SU-DHL-6 (cell line): ENCODE results near the gene AATK.

Experiments used
- H2AFZ ChIP-seq: fragments of 200-600 bp; sonication (generic); 2 replicates; pipeline ENCODE4 v1.6.1; 2014; ENCODE audit warnings: low read depth, mild to moderate bottlenecking, moderate library complexity, mixed read lengths, antibody characterized with exemption, low read length; ENCODE audit not compliant: severe bottlenecking
- H3F3A ChIP-seq: fragments of 200-600 bp; shearing (Covaris generic); 2 replicates; pipeline ENCODE4 v1.6.0; 2016; ENCODE audit warnings: antibody characterized with exemption, mild to moderate bottlenecking; ENCODE audit not compliant: insufficient read depth
- H3K27ac ChIP-seq: fragments of 200-600 bp; sonication (generic); 2 replicates; pipeline ENCODE4 v1.5.1; 2016; ENCODE audit warnings: low read depth, mild to moderate bottlenecking, low read length, moderate library complexity, mixed read lengths
- H3K27me3 ChIP-seq: fragments of 200-600 bp; sonication (generic), shearing (Covaris generic); 2 replicates; pipeline ENCODE4 v1.6.0; 2014; ENCODE audit warnings: mild to moderate bottlenecking, low read length
- H3K36me3 ChIP-seq: fragments of 200-600 bp; sonication (generic); 2 replicates; pipeline ENCODE4 v1.6.1; 2014; ENCODE audit warnings: mild to moderate bottlenecking, low read length, mixed read lengths
- H3K4me2 ChIP-seq: fragments of 300-600, 200-600 bp; shearing (Covaris generic), sonication (generic); 2 replicates; pipeline ENCODE4 v1.6.0; 2014; ENCODE audit warnings: low read length, low read depth, mild to moderate bottlenecking; ENCODE audit not compliant: poor library complexity, severe bottlenecking
- H3K4me3 ChIP-seq: fragments of 200-600 bp; sonication (generic); 2 replicates; pipeline ENCODE4 v1.5.1; 2014; ENCODE audit warnings: antibody characterized with exemption, low read length, mild to moderate bottlenecking, mixed read lengths; ENCODE audit not compliant: insufficient read depth, poor library complexity, severe bottlenecking
- H3K79me2 ChIP-seq: fragments of 200-600 bp; sonication (generic); 2 replicates; pipeline ENCODE4 v1.6.1; 2014; ENCODE audit warnings: mild to moderate bottlenecking, low read length, moderate library complexity; ENCODE audit not compliant: insufficient read depth
- H3K9ac ChIP-seq: fragments of 200-600 bp; sonication (generic); 2 replicates; pipeline ENCODE4 v1.7.0; 2014; ENCODE audit warnings: mild to moderate bottlenecking, low read length
- H3K9me2 ChIP-seq: fragments of 200-600 bp; sonication (generic); replicated peaks from 2 replicates; pipeline ENCODE4 v1.6.1; 2014; ENCODE audit warnings: low read length; ENCODE audit not compliant: insufficient read depth
- H3K9me3 ChIP-seq: fragments of 200-600 bp; sonication (generic); 2 replicates; pipeline ENCODE4 v1.6.1; 2014; ENCODE audit warnings: low read length, mixed read lengths; ENCODE audit not compliant: insufficient read depth
- H4K20me1 ChIP-seq: fragments of 200-600 bp; sonication (generic); 2 replicates; pipeline ENCODE4 v1.6.1; 2014; ENCODE audit warnings: low read depth, mild to moderate bottlenecking, antibody characterized with exemption, low read length, moderate library complexity, mixed read lengths
- EZH2phosphoT487 ChIP-seq: fragments of 200-600 bp; sonication (generic), shearing (Covaris generic); conservative IDR thresholded peaks from 2 replicates; pipeline ENCODE4 v1.6.1; 2018; ENCODE audit warnings: mild to moderate bottlenecking, antibody characterized with exemption, low read length, moderate library complexity, mixed read lengths
- TF ChIP-seq, protein P1 (sequence below): fragments of 200-600 bp; sonication (generic); IDR thresholded peaks from one replicate; pipeline ENCODE4 v1.5.1; 2017; ENCODE audit warnings: antibody characterized with exemption, mild to moderate bottlenecking, low read length, moderate library complexity; ENCODE audit not compliant: insufficient read depth, poor library complexity, severe bottlenecking

Gene AATK

GRCh38 chr17:81116704-81117103 lies 49.3 kb downstream of the AATK start:
- H4K20me1 ChIP-seq: no peaks in the 10 kb centered on the region
- no peak overlapping the region for H3K27ac ChIP-seq
- H2AFZ ChIP-seq: no peak overlapping the region
- no peaks in the 10 kb centered on the region for H3K27me3 ChIP-seq
- no peaks in the 10 kb centered on the region for H3K36me3 ChIP-seq
- no peaks in the 10 kb centered on the region for H3K9me2 ChIP-seq
- no peaks in the 10 kb centered on the region for H3K79me2 ChIP-seq
- H3K4me2 ChIP-seq: no peak overlapping the region
- no peak overlapping the region for H3K9ac ChIP-seq
- H3K4me3 ChIP-seq: no peak overlapping the region
- no peaks in the 10 kb centered on the region for H3F3A ChIP-seq
- TF ChIP-seq, protein P1, sequence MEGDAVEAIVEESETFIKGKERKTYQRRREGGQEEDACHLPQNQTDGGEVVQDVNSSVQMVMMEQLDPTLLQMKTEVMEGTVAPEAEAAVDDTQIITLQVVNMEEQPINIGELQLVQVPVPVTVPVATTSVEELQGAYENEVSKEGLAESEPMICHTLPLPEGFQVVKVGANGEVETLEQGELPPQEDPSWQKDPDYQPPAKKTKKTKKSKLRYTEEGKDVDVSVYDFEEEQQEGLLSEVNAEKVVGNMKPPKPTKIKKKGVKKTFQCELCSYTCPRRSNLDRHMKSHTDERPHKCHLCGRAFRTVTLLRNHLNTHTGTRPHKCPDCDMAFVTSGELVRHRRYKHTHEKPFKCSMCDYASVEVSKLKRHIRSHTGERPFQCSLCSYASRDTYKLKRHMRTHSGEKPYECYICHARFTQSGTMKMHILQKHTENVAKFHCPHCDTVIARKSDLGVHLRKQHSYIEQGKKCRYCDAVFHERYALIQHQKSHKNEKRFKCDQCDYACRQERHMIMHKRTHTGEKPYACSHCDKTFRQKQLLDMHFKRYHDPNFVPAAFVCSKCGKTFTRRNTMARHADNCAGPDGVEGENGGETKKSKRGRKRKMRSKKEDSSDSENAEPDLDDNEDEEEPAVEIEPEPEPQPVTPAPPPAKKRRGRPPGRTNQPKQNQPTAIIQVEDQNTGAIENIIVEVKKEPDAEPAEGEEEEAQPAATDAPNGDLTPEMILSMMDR: no peak
- no peak for TF ChIP-seq EZH2phosphoT487
- no peaks in the 10 kb centered on the region for H3K9me3 ChIP-seq

- Histone ChIP-seq H3K4me2 (no peak overlapping the region), H3K9me2 (no peaks in the 10 kb centered on the region), H2AFZ (no peak overlapping the region), H3K9me3 (no peaks in the 10 kb centered on the region), H4K20me1 (no peaks in the 10 kb centered on the region), H3K27ac (no peak overlapping the region), H3K36me3 (no peaks in the 10 kb centered on the region), H3K4me3 (no peak overlapping the region), H3K9ac (no peak overlapping the region), H3K27me3 (no peaks in the 10 kb centered on the region), H3F3A (no peaks in the 10 kb centered on the region), H3K79me2 (no peaks in the 10 kb centered on the region)
- no peak for TF ChIP-seq EZH2phosphoT487
- TF ChIP-seq, protein P1: no peak
Observed at GRCh38 chr17:81115749-81116464, 50.1 kb downstream of the AATK start.

DNA sequence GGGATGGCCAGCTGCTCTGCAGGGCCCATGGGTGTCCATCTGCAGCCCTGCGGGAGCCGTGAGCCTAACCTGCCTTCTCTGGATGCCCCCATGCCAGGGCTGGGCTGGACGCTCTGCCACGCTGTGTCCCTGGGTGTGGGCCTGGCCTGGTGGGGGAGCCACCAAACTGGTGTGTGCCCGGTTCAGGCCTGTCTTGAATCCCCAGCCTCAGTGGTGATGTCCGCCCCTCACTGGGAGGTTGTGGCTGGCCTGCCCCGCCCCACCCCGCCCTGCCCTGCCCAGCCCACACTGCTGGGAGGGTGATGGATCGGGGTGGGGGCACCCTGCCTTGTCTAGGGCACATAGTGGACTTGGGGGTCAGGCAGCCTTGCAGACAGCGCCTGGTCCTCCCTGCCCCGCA lies 50.8 kb downstream of the AATK start:
- no peak overlapping the region for H3K4me3 ChIP-seq
- no peak overlapping the region for H3K27ac ChIP-seq
- no peak overlapping the region for H2AFZ ChIP-seq
- no peak overlapping the region for H3K4me2 ChIP-seq
- TF ChIP-seq, protein P1: no peak
- TF ChIP-seq EZH2phosphoT487: no peak
- no peaks in the 10 kb centered on the region for H3F3A ChIP-seq
- no peaks in the 10 kb centered on the region for H3K79me2 ChIP-seq
- no peaks in the 10 kb centered on the region for H3K36me3 ChIP-seq
- H4K20me1 ChIP-seq: no peaks in the 10 kb centered on the region
- H3K27me3 ChIP-seq: no peaks in the 10 kb centered on the region
- H3K9ac ChIP-seq: no peak overlapping the region
- no peaks in the 10 kb centered on the region for H3K9me3 ChIP-seq
- no peaks in the 10 kb centered on the region for H3K9me2 ChIP-seq
